OCI-LY7 (cell line): ENCODE data around the gene LMAN2L. TPM values are rescaled to one million over a fixed set of nuclear protein-coding genes. Genes with fewer than 3 reads are reported as not detected.
A peak's percentile ranks its signal among the peaks of the same experiment; 100 is the strongest.

ENCODE experiments used
- BruUV-seq: library from RNA; stranded (reverse); fragments of 400-500 nt; replicated peaks from 2 replicates; lab custom pipeline; 2021; lab: Mats Ljungman, UMichigan
- CTCF ChIA-PET: fragments of 300-600 bp; sonication (Branson Sonifier 250); formaldehyde crosslinking; loops from one replicate; lab custom pipeline; 2022; ENCODE audit warnings: antibody characterized with exemption; ENCODE audit not compliant: unreplicated experiment; lab: Charles Lee
- POLR2A ChIA-PET: fragments of 300-600 bp; sonication (Branson Sonifier 250); formaldehyde crosslinking; loops from one replicate; lab custom pipeline; 2022; ENCODE audit warnings: antibody characterized with exemption; lab: Charles Lee
- DNase-seq: peaks from one replicate; pipeline ENCODE4 v3.0.0-alpha.2; 2015; ENCODE audit warnings: low spot score
- H2AFZ ChIP-seq: fragments of 200-600 bp; sonication (generic), shearing (Covaris generic); 2 replicates; pipeline ENCODE4 v1.6.1; 2014; ENCODE audit warnings: mild to moderate bottlenecking, antibody characterized with exemption, low read length, moderate library complexity
- H3K27ac ChIP-seq: fragments of 200-600 bp; sonication (generic); 2 replicates; pipeline ENCODE4 v1.5.1; 2014; ENCODE audit warnings: mixed run types, low read depth, mild to moderate bottlenecking, moderate library complexity, low read length, inconsistent platforms; ENCODE audit not compliant: poor library complexity, severe bottlenecking
- H3K36me3 ChIP-seq: fragments of 200-600 bp; sonication (generic); 2 replicates; pipeline ENCODE4 v1.6.1; 2014; ENCODE audit warnings: mild to moderate bottlenecking, antibody characterized with exemption, low read length, moderate library complexity, mixed read lengths; ENCODE audit not compliant: insufficient read depth
- H3K4me1 ChIP-seq: fragments of 200-600 bp; sonication (generic); 2 replicates; pipeline ENCODE4 v1.5.1; 2014; ENCODE audit warnings: mild to moderate bottlenecking, low read length; ENCODE audit not compliant: insufficient read depth, poor library complexity, severe bottlenecking
- H3K4me2 ChIP-seq: fragments of 200-600 bp; sonication (generic); 2 replicates; pipeline ENCODE4 v1.6.1; 2014; ENCODE audit warnings: mild to moderate bottlenecking, low read length
- H3K4me3 ChIP-seq: fragments of 200-600 bp; sonication (generic); 2 replicates; pipeline ENCODE4 v1.5.1; 2014; ENCODE audit warnings: mild to moderate bottlenecking, low read depth, low read length; ENCODE audit not compliant: poor library complexity, severe bottlenecking
- H3K79me2 ChIP-seq: fragments of 200-600 bp; sonication (generic); 2 replicates; pipeline ENCODE4 v1.6.1; 2016; ENCODE audit warnings: low read depth, mild to moderate bottlenecking, low read length, moderate library complexity, mixed read lengths; ENCODE audit not compliant: insufficient read depth
- H3K9me2 ChIP-seq: fragments of 200-600 bp; sonication (generic); 2 replicates; pipeline ENCODE4 v1.6.1; 2016; ENCODE audit warnings: mild to moderate bottlenecking, low read length, mixed read lengths; ENCODE audit not compliant: insufficient read depth
- H3K9me3 ChIP-seq: fragments of 200-600 bp; sonication (generic); 2 replicates; pipeline ENCODE4 v1.6.1; 2014; ENCODE audit warnings: mild to moderate bottlenecking, mixed run types, low read length, mixed read lengths
- H4K20me1 ChIP-seq: fragments of 200-600 bp; sonication (generic); 2 replicates; pipeline ENCODE4 v1.6.1; 2014; ENCODE audit warnings: mild to moderate bottlenecking, antibody characterized with exemption, low read length, moderate library complexity, mixed read lengths; ENCODE audit not compliant: insufficient read depth
- EZH2phosphoT487 ChIP-seq: fragments of 200-600 bp; sonication (generic); IDR thresholded peaks from 2 replicates; pipeline ENCODE4 v1.6.1; 2018; ENCODE audit warnings: low read depth, borderline replicate concordance, mild to moderate bottlenecking, mixed run types, antibody characterized with exemption, low read length, moderate library complexity, mixed read lengths
- intact Hi-C: fragments of 100-400 bp; cut with micrococcal nuclease; formaldehyde crosslinking; loops from one replicate; pipeline ENCODE4 v1.10.0; 2022; ENCODE audit not compliant: unreplicated experiment
- total RNA-seq, 2 experiments: library from RNA; depleted of rRNA in 1 of 2; stranded (reverse); fragments of >200 nt in 1 of 2; shearing (Covaris generic) in 1 of 2; gene quantifications; 2 replicates each; pipeline ENCODE4 v1.2.3, GENCODE V29; 2014 to 2022
- TF ChIP-seq, protein P1 (sequence below): fragments of 200-600 bp; sonication (generic); conservative IDR thresholded peaks from 2 replicates; pipeline ENCODE4 v1.5.1; 2014; ENCODE audit warnings: mild to moderate bottlenecking, antibody characterized with exemption, low read length, moderate library complexity, mixed read lengths

Gene LMAN2L
- total RNA-seq, 2 experiments from 2014 or later, result 11.3 to 12.9 TPM

DNA sequence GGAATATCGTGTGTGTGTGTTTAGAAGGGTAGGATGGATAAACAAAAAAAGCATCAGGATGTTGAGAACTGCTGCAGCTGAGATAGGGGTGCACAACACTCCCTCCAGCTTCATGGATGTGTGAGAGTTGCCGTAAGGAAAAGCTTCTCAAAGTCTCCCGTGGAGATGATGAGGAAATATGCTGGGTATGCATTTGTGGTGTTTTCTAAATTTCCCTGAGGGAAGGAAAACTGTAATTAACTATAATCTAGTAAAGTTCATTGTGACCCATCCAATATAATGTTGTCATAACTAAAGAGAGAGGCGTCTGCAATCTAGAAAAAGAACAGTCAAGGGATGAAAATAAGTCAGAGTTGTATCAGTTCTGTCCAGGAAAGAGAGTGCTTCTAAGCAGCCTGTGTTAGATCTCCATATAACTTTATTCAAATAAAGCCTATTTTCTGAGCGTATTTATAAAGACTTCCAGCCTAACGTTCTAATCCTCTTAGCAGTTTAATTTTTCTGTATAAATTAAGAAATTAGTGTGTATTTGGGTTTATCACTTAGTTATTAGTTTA lies 7.3 kb upstream of the LMAN2L start:
- no peak for DNase-seq
- CTCF ChIA-PET, result no interaction called here

DNA sequence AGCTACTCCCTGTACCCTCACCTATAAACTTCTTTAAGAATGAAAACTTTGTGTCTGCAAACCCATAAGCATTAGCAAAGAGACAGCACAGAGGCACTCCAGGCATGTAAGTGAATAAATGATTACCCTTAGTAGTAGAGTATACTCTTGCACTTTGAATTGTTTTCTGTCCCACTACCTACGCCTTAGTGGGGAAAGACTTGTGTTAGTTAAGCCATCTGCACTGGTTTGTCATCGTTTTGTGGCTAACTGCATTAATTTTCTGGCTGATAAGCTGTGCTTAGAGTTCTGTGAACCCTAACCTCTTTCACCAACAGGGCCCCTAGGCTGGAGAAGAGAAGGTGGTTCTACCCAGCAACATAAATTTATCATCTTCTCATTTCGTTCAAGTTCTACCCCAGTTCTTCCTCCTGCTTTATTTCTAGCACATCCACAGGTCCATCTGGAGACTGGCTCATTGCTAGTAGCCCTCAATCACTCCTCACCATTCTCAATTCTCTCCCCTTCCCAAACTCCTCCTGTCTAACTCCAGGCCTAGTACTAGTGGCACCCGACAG lies 710 bp downstream of the LMAN2L start:
- H3K4me2 ChIP-seq, result peak overlapping the region; percentile 86
- CTCF ChIA-PET, result no interaction called here
- H3K36me3 ChIP-seq, result peaks cover 35% of the 10 kb centered on the region
- no peak for DNase-seq
- no TSS peak for BruUV-seq
- peak overlapping the region; percentile 83 for H3K4me3 ChIP-seq
- POLR2A ChIA-PET, result interaction anchor here (0.5 to 2.9 kb wide), 3 partner anchors 24 to 252 kb away, joined by 3 to 12 read pairs (median 3); no protein-coding TSS in a partner anchor
- H3K27ac ChIP-seq, result peak overlapping the region; percentile 37
- peak overlapping the region; percentile 55; the same call in 1 of the 2 replicates for H2AFZ ChIP-seq
- peaks cover 29% of the 10 kb centered on the region for H3K4me1 ChIP-seq
- H3K79me2 ChIP-seq, result peaks cover 23% of the 10 kb centered on the region
- no peaks in the 10 kb centered on the region for H4K20me1 ChIP-seq
- intact Hi-C loops, result no loop called here
- H3K9me3 ChIP-seq, result no peaks in the 10 kb centered on the region
- H3K9me2 ChIP-seq, result no peaks in the 10 kb centered on the region
- no peak for TF ChIP-seq EZH2phosphoT487
- TF ChIP-seq, protein P1, sequence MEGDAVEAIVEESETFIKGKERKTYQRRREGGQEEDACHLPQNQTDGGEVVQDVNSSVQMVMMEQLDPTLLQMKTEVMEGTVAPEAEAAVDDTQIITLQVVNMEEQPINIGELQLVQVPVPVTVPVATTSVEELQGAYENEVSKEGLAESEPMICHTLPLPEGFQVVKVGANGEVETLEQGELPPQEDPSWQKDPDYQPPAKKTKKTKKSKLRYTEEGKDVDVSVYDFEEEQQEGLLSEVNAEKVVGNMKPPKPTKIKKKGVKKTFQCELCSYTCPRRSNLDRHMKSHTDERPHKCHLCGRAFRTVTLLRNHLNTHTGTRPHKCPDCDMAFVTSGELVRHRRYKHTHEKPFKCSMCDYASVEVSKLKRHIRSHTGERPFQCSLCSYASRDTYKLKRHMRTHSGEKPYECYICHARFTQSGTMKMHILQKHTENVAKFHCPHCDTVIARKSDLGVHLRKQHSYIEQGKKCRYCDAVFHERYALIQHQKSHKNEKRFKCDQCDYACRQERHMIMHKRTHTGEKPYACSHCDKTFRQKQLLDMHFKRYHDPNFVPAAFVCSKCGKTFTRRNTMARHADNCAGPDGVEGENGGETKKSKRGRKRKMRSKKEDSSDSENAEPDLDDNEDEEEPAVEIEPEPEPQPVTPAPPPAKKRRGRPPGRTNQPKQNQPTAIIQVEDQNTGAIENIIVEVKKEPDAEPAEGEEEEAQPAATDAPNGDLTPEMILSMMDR, result no peak

More for the DNA sequence above, 7.3 kb upstream of the LMAN2L start:
- Histone ChIP-seq H3K9me3 (no peaks in the 10 kb centered on the region), H3K36me3 (no peaks in the 10 kb centered on the region), H3K79me2 (no peaks in the 10 kb centered on the region), H3K4me2 (no peak overlapping the region), H3K4me1 (no peaks in the 10 kb centered on the region), H3K9me2 (no peaks in the 10 kb centered on the region), H4K20me1 (no peaks in the 10 kb centered on the region), H3K4me3 (no peak overlapping the region), H2AFZ (peak overlapping the region; percentile 6; the same call in 1 of the 2 replicates), H3K27ac (no peak overlapping the region)
- TF ChIP-seq, protein P1, result no peak
- TF ChIP-seq EZH2phosphoT487, result no peak
- no TSS peak for BruUV-seq
- POLR2A ChIA-PET, result no interaction called here
- intact Hi-C loops, result no loop called here

DNA sequence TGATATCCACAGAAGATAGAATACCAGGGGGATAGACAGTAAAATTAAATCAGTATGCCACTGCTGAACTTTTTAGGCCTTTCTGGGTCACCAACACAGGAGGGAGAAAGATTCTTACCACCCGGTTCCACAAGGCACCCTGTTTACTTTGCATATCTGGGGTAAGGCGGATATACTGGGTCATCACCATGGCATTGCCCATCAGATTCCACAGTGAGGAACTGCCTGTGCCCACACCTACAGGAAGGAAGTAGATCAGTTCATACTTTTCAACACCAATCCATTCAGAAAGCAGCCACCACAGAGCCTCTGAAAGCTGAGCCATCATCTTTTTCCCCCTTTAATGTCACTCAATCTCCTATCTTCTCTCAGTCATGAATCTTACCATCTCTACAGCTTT lies 2.0 kb downstream of the LMAN2L start:
- CTCF ChIA-PET, result no interaction called here
- Histone ChIP-seq H3K4me2 (peak overlapping the region; percentile 86), H3K36me3 (peaks cover 48% of the 10 kb centered on the region), H3K4me3 (no peak overlapping the region), H3K27ac (no peak overlapping the region), H3K9me2 (no peaks in the 10 kb centered on the region), H3K9me3 (no peaks in the 10 kb centered on the region), H3K79me2 (peaks cover 23% of the 10 kb centered on the region), H3K4me1 (peaks cover 29% of the 10 kb centered on the region), H2AFZ (no peak overlapping the region), H4K20me1 (no peaks in the 10 kb centered on the region)
- POLR2A ChIA-PET, result interaction anchor here (0.7 to 2.9 kb wide), 2 partner anchors 25 to 116 kb away, joined by 4 to 12 read pairs; no protein-coding TSS in a partner anchor
- no TSS peak for BruUV-seq
- no peak for TF ChIP-seq EZH2phosphoT487
- TF ChIP-seq, protein P1, result no peak
- no peak for DNase-seq
- intact Hi-C loops, result no loop called here
